ENCODE results near the gene DNHD1.

The DNHD1 gene

GRCh38 chr11:6531267-6531752 is 34.2 kb downstream of the DNHD1 start:
- peak; percentile 13 to 26 for DNase-seq

GRCh38 chr11:6538456-6538855 is 41.4 kb downstream of the DNHD1 start:
- DNase-seq = no peak

- no peak for DNase-seq
Observed at GRCh38 chr11:6538945-6539344, 41.9 kb downstream of the DNHD1 start.

- DNase-seq = no peak
Observed at GRCh38 chr11:6539748-6540268, 42.7 kb downstream of the DNHD1 start.

GRCh38 chr11:6541356-6541755 is 44.3 kb downstream of the DNHD1 start:
- DNase-seq = no peak

- no peak for DNase-seq
Observed at GRCh38 chr11:6542727-6543126, 45.6 kb downstream of the DNHD1 start.

GRCh38 chr11:6544921-6545850 is 48.1 kb downstream of the DNHD1 start:
- DNase-seq = no peak

- DNase-seq = no peak
Observed at GRCh38 chr11:6545917-6546605, 49.0 kb downstream of the DNHD1 start.

- no peak for DNase-seq
Observed at GRCh38 chr11:6546735-6547134, 49.7 kb downstream of the DNHD1 start.

GRCh38 chr11:6547177-6547576 is 50.1 kb downstream of the DNHD1 start:
- DNase-seq = no peak

GRCh38 chr11:6548121-6548520 is 51.0 kb downstream of the DNHD1 start:
- no peak for DNase-seq

- no peak for DNase-seq
Observed at GRCh38 chr11:6548641-6549040, 51.6 kb downstream of the DNHD1 start.

GRCh38 chr11:6553634-6554033 is 56.6 kb downstream of the DNHD1 start:
- no peak for DNase-seq

- no peak for DNase-seq
Observed at GRCh38 chr11:6554828-6555706, 58.0 kb downstream of the DNHD1 start.

GRCh38 chr11:6556139-6556949 is 59.3 kb downstream of the DNHD1 start:
- DNase-seq = no peak

GRCh38 chr11:6557063-6557462 is 60.0 kb downstream of the DNHD1 start:
- no peak for DNase-seq

- DNase-seq = no peak
Observed at GRCh38 chr11:6557761-6558674, 60.9 kb downstream of the DNHD1 start.

GRCh38 chr11:6559369-6559768 is 62.3 kb downstream of the DNHD1 start:
- DNase-seq = no peak

GRCh38 chr11:6561288-6561687 is 64.2 kb downstream of the DNHD1 start:
- DNase-seq = no peak

GRCh38 chr11:6563121-6563619 is 66.1 kb downstream of the DNHD1 start:
- DNase-seq = no peak

GRCh38 chr11:6563667-6564066 is 66.6 kb downstream of the DNHD1 start:
- no peak for DNase-seq

Measured in NCI-H2081 (cell line).